ENCODE results near the gene CALCA.

GRCh38 chr11:14981507-14981906 lies 9.4 kb upstream of the CALCA start:
- TF ChIP-seq, protein P1, sequence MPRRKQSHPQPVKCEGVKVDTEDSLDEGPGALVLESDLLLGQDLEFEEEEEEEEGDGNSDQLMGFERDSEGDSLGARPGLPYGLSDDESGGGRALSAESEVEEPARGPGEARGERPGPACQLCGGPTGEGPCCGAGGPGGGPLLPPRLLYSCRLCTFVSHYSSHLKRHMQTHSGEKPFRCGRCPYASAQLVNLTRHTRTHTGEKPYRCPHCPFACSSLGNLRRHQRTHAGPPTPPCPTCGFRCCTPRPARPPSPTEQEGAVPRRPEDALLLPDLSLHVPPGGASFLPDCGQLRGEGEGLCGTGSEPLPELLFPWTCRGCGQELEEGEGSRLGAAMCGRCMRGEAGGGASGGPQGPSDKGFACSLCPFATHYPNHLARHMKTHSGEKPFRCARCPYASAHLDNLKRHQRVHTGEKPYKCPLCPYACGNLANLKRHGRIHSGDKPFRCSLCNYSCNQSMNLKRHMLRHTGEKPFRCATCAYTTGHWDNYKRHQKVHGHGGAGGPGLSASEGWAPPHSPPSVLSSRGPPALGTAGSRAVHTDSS (tag by site-specific recombination; IDR thresholded peaks at IDR 0.05) = no peak
- no peak for TF ChIP-seq KLF17 (tag by site-specific recombination; IDR thresholded peaks at IDR 0.05)
- TF ChIP-seq ZBTB1 (tag by site-specific recombination; IDR thresholded peaks at IDR 0.05) = no peak
- no peak for TF ChIP-seq CTCF (tag by site-specific recombination; IDR thresholded peaks at IDR 0.05)
- TF ChIP-seq KLF9 (tag by site-specific recombination; IDR thresholded peaks at IDR 0.05; ENCODE audit: low read depth) = no peak
- no peak for TF ChIP-seq TCF7L2 (IDR thresholded peaks at IDR 0.05; ENCODE audit: borderline replicate concordance, low read depth, low read length)
- TF ChIP-seq ZNF26 (tag by site-specific recombination; IDR thresholded peaks at IDR 0.05) = no peak
- no peak for TF ChIP-seq KLF16 (tag by site-specific recombination; IDR thresholded peaks at IDR 0.05)

All from HEK293 (cell line).